GM12891 (cell line): ENCODE data around the gene USH2A.

Source experiments
- POLR2A ChIP-seq: IDR thresholded peaks from 2 replicates; pipeline ENCODE4 v1.6.1; 2011; ENCODE audit warnings: low read depth, low read length, control low read depth
- POLR2AphosphoS5 ChIP-seq: IDR thresholded peaks from 2 replicates; pipeline ENCODE4 v1.6.1; 2011; ENCODE audit warnings: low read depth, low read length, control low read depth
- SPI1 ChIP-seq: IDR thresholded peaks from 2 replicates; pipeline ENCODE4 v1.6.1; 2011; ENCODE audit warnings: low read depth, low read length, control low read depth
- TAF1 ChIP-seq: IDR thresholded peaks from 2 replicates; pipeline ENCODE4 v1.6.1; 2011; ENCODE audit warnings: low read depth, low read length, control low read depth

DNA sequence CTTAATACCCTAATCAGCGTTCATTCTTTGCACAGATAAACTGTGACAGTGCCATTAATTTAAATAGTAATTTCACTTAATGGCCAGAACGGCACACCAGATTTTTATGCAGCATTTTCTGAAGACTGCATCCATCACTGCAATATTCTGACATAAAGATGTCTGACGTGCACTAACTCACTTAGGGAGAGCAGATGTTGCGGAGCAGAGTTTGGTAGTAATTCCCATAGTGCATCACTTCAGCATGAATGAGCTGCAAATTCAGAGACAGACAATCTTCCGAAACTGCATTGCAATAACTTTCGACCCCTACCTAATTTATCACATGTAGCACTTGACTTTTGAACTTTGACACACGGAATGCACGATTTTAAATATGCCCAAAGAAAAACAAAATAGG lies 630.8 kb downstream of the USH2A start:
- TF ChIP-seq POLR2A (no peak), POLR2AphosphoS5 (no peak), TAF1 (no peak), SPI1 (no peak)
